ENCODE results near the gene GAREM1.
"Not testable (repeated sequence)": the region's sequence is repeated elsewhere in the genome, so short reads cannot be mapped to it uniquely, and the experiment has no call there.

GAREM1 gene

GRCh38 chr18:32321826-32322225, 148.9 kb downstream of the GAREM1 start:
- DNase-seq: no peak

GRCh38 chr18:32319084-32319483, 151.6 kb downstream of the GAREM1 start:
- DNase-seq: no peak

- no peak for DNase-seq
These were observed 152.1 kb downstream of the GAREM1 start for GRCh38 chr18:32318581-32318980.

- no peak for DNase-seq
These were observed 153.0 kb downstream of the GAREM1 start for GRCh38 chr18:32317651-32318050.

- DNase-seq: no peak
These were observed 154.8 kb downstream of the GAREM1 start for GRCh38 chr18:32315881-32316280.

GRCh38 chr18:32310774-32311173, 159.9 kb downstream of the GAREM1 start:
- DNase-seq: no peak

GRCh38 chr18:32310101-32310500, 160.6 kb downstream of the GAREM1 start:
- no peak for DNase-seq

- no peak for DNase-seq
These were observed 162.1 kb downstream of the GAREM1 start for GRCh38 chr18:32308493-32309120.

- DNase-seq: no peak
These were observed 167.3 kb downstream of the GAREM1 start for GRCh38 chr18:32303400-32303799.

- DNase-seq: no peak
These were observed 167.9 kb downstream of the GAREM1 start for GRCh38 chr18:32302806-32303205.

- no peak for DNase-seq
These were observed 168.5 kb downstream of the GAREM1 start for GRCh38 chr18:32301976-32302743.

- DNase-seq: no peak
These were observed 169.3 kb downstream of the GAREM1 start for GRCh38 chr18:32301361-32301760.

GRCh38 chr18:32300914-32301313, 169.8 kb downstream of the GAREM1 start:
- DNase-seq: no peak

- no peak for DNase-seq
These were observed 171.2 kb downstream of the GAREM1 start for GRCh38 chr18:32299484-32299883.

- no peak for DNase-seq
These were observed 172.5 kb downstream of the GAREM1 start for GRCh38 chr18:32298171-32298667.

GRCh38 chr18:32297579-32298170, 173.0 kb downstream of the GAREM1 start:
- no peak for DNase-seq

- no peak for DNase-seq
These were observed 173.8 kb downstream of the GAREM1 start for GRCh38 chr18:32296851-32297250.

- no peak for DNase-seq
These were observed 175.1 kb downstream of the GAREM1 start for GRCh38 chr18:32295604-32296003.

GRCh38 chr18:32293107-32293506, 177.6 kb downstream of the GAREM1 start:
- no peak for DNase-seq

GRCh38 chr18:32291623-32292022, 179.1 kb downstream of the GAREM1 start:
- not testable (repeated sequence) for DNase-seq

- no peak for DNase-seq
These were observed 179.9 kb downstream of the GAREM1 start for GRCh38 chr18:32290810-32291209.

GRCh38 chr18:32289483-32290075, 181.1 kb downstream of the GAREM1 start:
- peak; percentile 14 for DNase-seq

- no peak for DNase-seq
These were observed 182.8 kb downstream of the GAREM1 start for GRCh38 chr18:32287873-32288272.

- no peak for DNase-seq
These were observed 183.4 kb downstream of the GAREM1 start for GRCh38 chr18:32287249-32287648.

Measured in NCI-H2107 (cell line).